RPMI8226 (cell line): ENCODE results near the gene SUSD2.
"Not testable (repeated sequence)": the region's sequence is repeated elsewhere in the genome, so short reads cannot be mapped to it uniquely, and the experiment has no call there.

Source experiments
- DNase-seq: peaks from one replicate; pipeline ENCODE4 v3.0.0-alpha.2; 2015

Gene SUSD2

DNA sequence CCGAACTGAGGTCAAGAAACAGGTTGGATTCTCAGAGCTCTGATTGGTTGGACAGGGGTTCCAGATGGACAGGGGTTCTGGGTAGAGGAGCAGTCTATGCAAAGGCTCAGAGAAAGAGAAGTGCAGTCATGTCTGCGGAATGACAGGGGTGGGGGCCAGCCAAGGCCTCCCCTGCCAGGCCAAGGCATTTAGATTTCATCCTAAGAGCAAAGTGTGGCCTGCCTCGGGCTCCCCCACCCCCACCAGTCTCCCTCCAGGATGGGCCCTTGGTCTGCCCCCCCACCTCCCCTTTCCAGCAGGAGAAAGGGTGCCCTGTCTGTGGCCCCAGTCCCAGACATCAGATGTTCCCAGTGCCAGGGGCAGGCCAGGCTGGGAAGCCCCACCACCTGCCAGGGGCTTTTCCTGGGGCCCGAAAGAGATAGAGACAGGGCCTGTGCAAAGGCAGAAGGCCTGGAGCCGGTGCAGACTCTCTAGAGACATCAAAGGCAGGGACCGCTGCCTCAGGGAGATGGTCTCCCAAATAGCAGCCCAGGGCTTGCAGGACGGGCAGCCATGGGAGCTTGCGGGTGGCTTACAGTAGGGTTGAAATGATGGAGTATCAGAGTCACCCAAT, 9.4 kb downstream of the SUSD2 start:
- no peak for DNase-seq

DNA sequence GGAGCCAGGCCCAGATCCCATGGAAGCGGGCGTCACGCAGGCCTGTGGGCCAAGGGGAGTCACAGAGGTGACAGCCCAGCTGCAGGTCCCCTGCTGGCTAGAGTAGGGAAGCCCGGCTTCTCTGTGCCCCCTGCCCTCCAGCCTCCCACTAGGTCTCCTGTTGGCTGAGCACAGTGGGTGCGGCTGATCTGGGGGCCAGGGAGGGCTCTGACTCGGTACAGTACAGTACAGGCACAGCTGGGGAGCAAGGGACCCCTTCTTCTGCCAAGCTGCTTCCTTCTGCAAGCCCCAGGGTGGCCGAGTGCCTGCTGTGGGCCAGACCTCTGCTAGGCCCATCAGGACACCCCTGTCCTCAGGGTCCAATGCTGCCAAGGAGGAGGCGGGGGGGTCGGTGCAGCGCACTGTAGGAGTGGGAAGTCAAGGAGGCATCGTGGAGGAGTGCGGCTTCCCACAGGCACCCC, 10.1 kb downstream of the SUSD2 start:
- no peak for DNase-seq

GRCh38 chr22:24191893-24192292, 10.6 kb downstream of the SUSD2 start:
- DNase-seq: no peak

DNA sequence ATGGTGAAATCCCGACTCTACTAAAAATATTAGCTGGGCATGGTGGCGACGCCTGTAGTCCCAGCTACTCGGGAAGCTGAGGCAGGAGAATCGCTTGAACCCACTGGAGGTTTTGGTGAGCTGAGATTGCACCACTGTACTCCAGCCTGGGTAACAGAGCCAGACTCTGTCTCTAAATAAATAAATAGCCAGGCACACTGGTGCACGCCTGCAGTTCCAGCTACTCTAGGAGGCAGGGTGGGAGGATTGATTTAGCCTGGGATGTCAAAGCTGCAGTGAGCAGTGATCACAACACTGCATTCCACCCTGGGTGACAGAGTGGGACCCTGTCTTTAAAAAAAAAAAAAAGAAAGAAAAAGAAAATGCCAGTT, 17.4 kb downstream of the SUSD2 start:
- DNase-seq: no peak

- no peak for DNase-seq
Observed at GRCh38 chr22:24200619-24201212, 19.4 kb downstream of the SUSD2 start.

DNA sequence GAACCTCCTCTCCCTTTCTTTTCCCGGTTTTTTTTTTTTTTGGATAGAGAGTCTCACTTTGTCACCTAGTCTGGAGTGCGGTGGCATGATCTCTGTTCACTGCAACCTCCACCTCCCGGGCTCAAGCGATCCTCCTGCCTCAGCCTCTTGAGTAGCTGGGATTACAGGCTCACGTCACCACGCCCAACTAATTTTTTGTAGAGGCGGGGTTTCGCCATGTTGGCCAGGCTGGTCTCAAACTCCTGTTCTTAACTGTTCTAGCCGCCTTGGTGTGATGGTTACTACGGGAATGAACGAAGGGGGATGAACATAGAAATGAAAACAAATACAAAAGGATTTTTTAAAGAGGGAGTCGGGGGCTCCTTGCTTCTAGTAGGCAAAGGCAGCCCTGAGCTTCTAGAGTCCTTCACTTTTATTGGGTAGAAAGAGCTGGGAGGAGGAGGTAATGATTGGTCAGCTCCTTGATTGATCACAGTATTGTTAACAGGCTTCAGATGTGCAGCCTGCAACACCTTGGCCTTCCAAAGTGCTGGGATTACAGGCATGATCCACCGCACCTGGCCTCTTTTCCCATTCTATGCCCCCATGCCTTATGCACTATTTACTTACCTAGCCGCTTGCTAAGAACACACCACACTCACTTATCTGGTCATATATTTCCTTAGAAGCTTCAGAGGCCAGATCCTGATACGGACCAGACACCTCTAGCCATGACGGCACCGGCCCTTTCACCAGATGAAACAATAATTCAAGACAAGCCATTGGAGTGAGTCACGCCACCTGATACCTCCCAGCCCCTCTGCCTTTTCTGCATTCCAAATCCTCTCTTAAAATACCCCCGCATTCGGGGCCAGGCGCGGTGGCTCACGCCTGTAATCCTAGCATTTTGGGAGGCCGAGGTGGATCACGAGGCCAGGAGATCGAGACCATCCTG, 20.7 kb downstream of the SUSD2 start:
- DNase-seq: no peak

- not testable (repeated sequence) for DNase-seq
Observed at GRCh38 chr22:24203856-24204255, 22.6 kb downstream of the SUSD2 start.

DNA sequence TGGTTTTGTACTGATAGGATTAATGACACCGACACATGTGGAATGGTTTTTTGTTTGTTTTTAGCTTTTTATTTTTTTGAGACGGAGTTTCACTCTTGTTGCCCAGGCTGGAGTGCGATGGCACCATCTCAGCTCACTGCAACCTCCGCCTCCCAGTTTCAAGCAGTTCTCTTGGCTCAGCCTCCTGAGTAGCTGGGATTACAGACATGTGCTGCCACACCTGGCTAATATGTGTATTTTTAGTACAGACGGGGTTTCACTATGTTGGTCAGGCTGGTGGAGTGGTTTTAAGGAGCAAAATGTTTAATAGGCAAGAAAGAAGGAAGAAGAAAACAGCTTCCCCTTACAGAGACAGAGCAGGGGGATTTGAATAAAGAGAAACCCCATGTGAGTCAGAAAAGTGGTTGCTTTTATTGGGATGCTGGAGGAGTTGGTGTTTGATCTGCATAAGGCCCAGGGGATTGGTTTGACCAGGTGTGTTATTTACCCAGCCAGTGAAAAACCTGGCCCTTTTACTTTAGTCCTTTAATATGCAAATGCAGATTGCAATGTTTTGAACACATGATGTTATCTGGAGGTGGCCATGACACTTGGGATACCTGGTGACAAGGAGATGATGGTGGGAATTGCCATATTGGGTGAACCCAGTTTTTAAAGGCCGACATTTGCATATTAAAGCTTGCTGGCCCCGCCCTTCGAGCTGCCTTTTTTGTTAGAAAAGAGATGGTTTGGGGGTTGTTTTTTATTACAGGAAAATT, 24.3 kb downstream of the SUSD2 start:
- DNase-seq: peak; percentile 72

GRCh38 chr22:24206460-24207263, 25.4 kb downstream of the SUSD2 start:
- not testable (repeated sequence) for DNase-seq

GRCh38 chr22:24207264-24208011, 26.2 kb downstream of the SUSD2 start:
- DNase-seq: no peak

- DNase-seq: no peak
Observed at GRCh38 chr22:24208012-24208749, 26.9 kb downstream of the SUSD2 start.

- no peak for DNase-seq
Observed at GRCh38 chr22:24209016-24209415, 27.7 kb downstream of the SUSD2 start.

GRCh38 chr22:24209687-24210086, 28.4 kb downstream of the SUSD2 start:
- DNase-seq: no peak

DNA sequence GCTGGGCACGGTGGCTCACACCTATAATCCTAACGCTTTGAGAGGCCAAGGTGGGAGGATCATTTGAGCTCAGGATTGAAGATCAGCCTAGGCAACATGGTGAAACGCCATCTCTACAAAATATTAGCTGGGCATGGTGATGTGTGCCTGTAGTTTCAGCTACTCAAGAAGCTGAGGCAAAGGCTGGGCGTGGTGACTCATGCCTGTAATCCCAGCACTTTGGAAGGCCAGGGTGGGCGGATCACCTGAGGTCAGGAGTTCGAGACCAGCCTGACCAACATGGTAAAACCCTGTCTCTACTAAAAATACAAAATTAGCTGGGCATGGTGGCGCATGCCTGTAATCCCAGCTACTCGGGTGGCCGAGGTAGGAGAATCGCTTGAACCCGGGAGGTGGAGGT, 29.1 kb downstream of the SUSD2 start:
- not testable (repeated sequence) for DNase-seq

GRCh38 chr22:24211716-24212115, 30.4 kb downstream of the SUSD2 start:
- DNase-seq: not testable (repeated sequence)

GRCh38 chr22:24213111-24213510, 31.8 kb downstream of the SUSD2 start:
- not testable (repeated sequence) for DNase-seq

DNA sequence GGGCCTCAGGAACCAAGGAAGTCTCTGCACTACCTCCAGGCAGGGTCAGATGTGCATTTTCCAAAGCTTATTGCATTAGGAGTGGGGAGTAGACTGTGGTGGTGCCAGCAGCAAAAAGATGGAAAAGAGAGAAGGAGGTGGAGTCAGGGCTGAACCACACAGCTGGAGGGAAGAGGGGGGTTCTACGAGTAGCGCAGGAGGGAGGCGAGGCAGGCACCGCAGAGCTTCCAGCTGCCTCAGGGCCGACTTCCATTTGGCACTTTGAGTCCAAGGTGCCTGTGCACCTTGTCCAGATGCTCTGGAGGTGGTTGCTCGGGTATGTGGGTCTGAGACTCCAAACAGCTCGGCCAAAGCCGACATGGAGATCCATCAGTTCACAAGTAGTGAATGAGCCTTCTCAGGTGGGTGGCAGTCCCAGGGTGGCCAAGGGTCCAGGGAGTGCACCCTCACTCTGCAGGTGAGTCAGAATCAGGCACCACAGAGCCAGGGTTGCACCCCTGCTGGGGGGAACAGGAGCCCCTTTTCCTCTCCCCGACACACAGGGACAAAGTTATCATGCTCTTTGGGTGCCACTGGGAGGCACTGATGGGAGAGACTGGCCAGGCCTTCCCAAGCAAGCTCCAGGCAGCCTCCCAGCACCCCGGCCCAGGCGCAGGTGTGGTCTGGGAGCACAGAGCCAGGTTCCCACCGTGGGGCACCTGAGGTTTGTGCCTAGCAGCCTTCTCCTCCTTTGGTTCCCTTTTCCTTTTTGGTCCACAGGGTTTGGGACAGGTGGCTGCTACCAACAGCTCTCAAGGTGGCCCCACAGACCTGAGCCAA, 33.4 kb downstream of the SUSD2 start:
- no peak for DNase-seq

GRCh38 chr22:24216541-24217209, 35.4 kb downstream of the SUSD2 start:
- no peak for DNase-seq

- DNase-seq: no peak
Observed at GRCh38 chr22:24217384-24217783, 36.1 kb downstream of the SUSD2 start.
